SK-N-SH treated with all-trans-retinoic acid at 6 μM for 48 hours (cell line): Measurements from ENCODE around the gene EZR.

Source experiments
- ATAC-seq: fragments of 200-7000 bp; cut with Tn5 transposase; 3 replicates; pipeline ENCODE4 v1.9.1; 2020; ENCODE audit warnings: mild to moderate bottlenecking, moderate library complexity
- ARNTL ChIP-seq: fragments of 450-650 bp; formaldehyde crosslinking; IDR thresholded peaks from 2 replicates; pipeline ENCODE4 v1.5.0; 2020; ENCODE audit warnings: low read depth, mild to moderate bottlenecking, moderate library complexity, borderline replicate concordance
- BACH2 ChIP-seq: fragments of 250-450 bp; sonication (Bioruptor Pico); IDR thresholded peaks from 2 replicates; pipeline ENCODE4 v1.9.0; 2021; ENCODE audit warnings: mild to moderate bottlenecking, borderline replicate concordance
- CREB5 ChIP-seq: fragments of 250-450 bp; sonication (Bioruptor Pico); IDR thresholded peaks from 2 replicates; pipeline ENCODE4 v1.5.1; 2020; ENCODE audit warnings: low read depth, mild to moderate bottlenecking, moderate library complexity
- CSDC2 ChIP-seq: fragments of 250-450 bp; sonication (Bioruptor Pico); IDR thresholded peaks from 2 replicates; pipeline ENCODE4 v1.5.0; 2020; ENCODE audit warnings: mild to moderate bottlenecking, moderate library complexity
- ESRRG ChIP-seq: fragments of 250-450 bp; sonication (Bioruptor Pico); IDR thresholded peaks from 2 replicates; pipeline ENCODE4 v1.6.1; 2021; ENCODE audit warnings: mild to moderate bottlenecking
- GLIS3 ChIP-seq: fragments of 250-450 bp; sonication (Bioruptor Pico); IDR thresholded peaks from 2 replicates; pipeline ENCODE4 v1.5.0; 2020; ENCODE audit warnings: mild to moderate bottlenecking, moderate library complexity
- ISL1 ChIP-seq: fragments of 250-450 bp; sonication (Bioruptor Pico); IDR thresholded peaks from 2 replicates; pipeline ENCODE4 v2.1.2; 2022; ENCODE audit warnings: mild to moderate bottlenecking, moderate library complexity
- OSR1 ChIP-seq: fragments of 250-450 bp; sonication (Bioruptor Pico); IDR thresholded peaks from 2 replicates; pipeline ENCODE4 v1.8.0; 2022; ENCODE audit warnings: moderate library complexity, mild to moderate bottlenecking, inconsistent platforms
- POU6F1 ChIP-seq: fragments of 250-450 bp; sonication (Bioruptor Pico); IDR thresholded peaks from 2 replicates; pipeline ENCODE4 v1.8.0; 2021; ENCODE audit warnings: low read depth, mild to moderate bottlenecking, moderate library complexity, borderline replicate concordance
- RARB ChIP-seq: fragments of 250-450 bp; sonication (Bioruptor Pico); IDR thresholded peaks from 2 replicates; pipeline ENCODE4 v1.8.0; 2021; ENCODE audit warnings: mild to moderate bottlenecking, moderate library complexity
- SNAI2 ChIP-seq: fragments of 250-450 bp; sonication (Bioruptor Pico); IDR thresholded peaks from 2 replicates; pipeline ENCODE4 v1.5.0; 2020; ENCODE audit warnings: mild to moderate bottlenecking, moderate library complexity
- TCF4 ChIP-seq: fragments of 250-450 bp; sonication (Bioruptor Pico); IDR thresholded peaks from 2 replicates; pipeline ENCODE4 v1.8.0; 2021; ENCODE audit warnings: mild to moderate bottlenecking, moderate library complexity, borderline replicate concordance
- TOX ChIP-seq: fragments of 250-450 bp; sonication (Bioruptor Pico); IDR thresholded peaks from 2 replicates; pipeline ENCODE4 v1.8.0; 2021; ENCODE audit warnings: mild to moderate bottlenecking, moderate library complexity, borderline replicate concordance
- TSHZ2 ChIP-seq: fragments of 250-450 bp; sonication (Bioruptor Pico); IDR thresholded peaks from 2 replicates; pipeline ENCODE4 v1.5.0; 2020; ENCODE audit warnings: mild to moderate bottlenecking, moderate library complexity
- ZC3H10 ChIP-seq: fragments of 250-450 bp; sonication (Bioruptor Pico); IDR thresholded peaks from 2 replicates; pipeline ENCODE4 v1.5.1; 2021; ENCODE audit warnings: mild to moderate bottlenecking, moderate library complexity
- ZFP3 ChIP-seq: fragments of 250-450 bp; sonication (Bioruptor Pico); IDR thresholded peaks from 2 replicates; pipeline ENCODE4 v1.5.0; 2020; ENCODE audit warnings: mild to moderate bottlenecking, moderate library complexity
- ZFP30 ChIP-seq: fragments of 450-650 bp; formaldehyde crosslinking; IDR thresholded peaks from 2 replicates; pipeline ENCODE4 v1.5.0; 2022; ENCODE audit warnings: mild to moderate bottlenecking, moderate library complexity
- ZNF565 ChIP-seq: fragments of 450-650 bp; formaldehyde crosslinking; conservative IDR thresholded peaks from 2 replicates; pipeline ENCODE4 v1.5.0; 2020; ENCODE audit warnings: low read depth, mild to moderate bottlenecking, moderate library complexity

Gene EZR

GRCh38 chr6:158860279-158860865 is 41.2 kb upstream of the EZR start:
- no peak for ATAC-seq
- TF ChIP-seq ZC3H10 (CRISPR knock-in tag): no peak
- no peak for TF ChIP-seq RARB (CRISPR knock-in tag)
- no peak for TF ChIP-seq POU6F1 (CRISPR knock-in tag)
- TF ChIP-seq ESRRG (CRISPR knock-in tag): no peak
- no peak for TF ChIP-seq TCF4 (CRISPR knock-in tag)
- TF ChIP-seq ZFP30 (CRISPR knock-in tag): no peak
- TF ChIP-seq TSHZ2 (CRISPR knock-in tag): no peak
- TF ChIP-seq SNAI2: no peak

- ATAC-seq: no peak
- no peak for TF ChIP-seq BACH2 (CRISPR knock-in tag)
- TF ChIP-seq ZFP3 (CRISPR knock-in tag): no peak
These were observed 37.1 kb upstream of the EZR start for GRCh38 chr6:158856261-158856660.

- ATAC-seq: peak; percentile 25; the same call in 2 of the 3 replicates
- TF ChIP-seq CSDC2 (CRISPR knock-in tag): no peak
- 0 out of 2 replicates have a peak, but pooled peaks have one; percentile 18 for TF ChIP-seq ISL1 (CRISPR knock-in tag)
- no peak for TF ChIP-seq TCF4 (CRISPR knock-in tag)
- TF ChIP-seq TSHZ2 (CRISPR knock-in tag): no peak
- no peak for TF ChIP-seq GLIS3 (CRISPR knock-in tag)
- TF ChIP-seq TOX (CRISPR knock-in tag): no peak
These were observed 35.3 kb upstream of the EZR start for GRCh38 chr6:158854214-158855101.

- TF ChIP-seq CREB5 (CRISPR knock-in tag): no peak
- no peak for TF ChIP-seq OSR1
- TF ChIP-seq ARNTL (CRISPR knock-in tag): no peak
- TF ChIP-seq BACH2 (CRISPR knock-in tag): no peak
- no peak for TF ChIP-seq GLIS3 (CRISPR knock-in tag)
- TF ChIP-seq CSDC2 (CRISPR knock-in tag): no peak
- TF ChIP-seq ISL1 (CRISPR knock-in tag): no peak
- no peak for TF ChIP-seq ZC3H10 (CRISPR knock-in tag)
- no peak for TF ChIP-seq TCF4 (CRISPR knock-in tag)
- no peak for TF ChIP-seq ZFP3 (CRISPR knock-in tag)
- no peak for TF ChIP-seq ZNF565 (CRISPR knock-in tag)
- TF ChIP-seq RARB (CRISPR knock-in tag): no peak
- TF ChIP-seq TSHZ2 (CRISPR knock-in tag): no peak
- no peak for TF ChIP-seq SNAI2
- ATAC-seq: no peak
These were observed 34.7 kb upstream of the EZR start for GRCh38 chr6:158853880-158854213.
